HG02970 (cell line): ENCODE results near the gene DERL3.

ENCODE experiments used
- ATAC-seq: cut with Tn5 transposase; IDR thresholded peaks from one replicate; pipeline ENCODE4 v1.9.1; 2021; ENCODE audit warnings: mild to moderate bottlenecking, moderate library complexity, moderate number of reproducible peaks; ENCODE audit not compliant: unreplicated experiment, low FRiP score

Gene DERL3

GRCh38 chr22:23815541-23816155 lies 23.2 kb downstream of the DERL3 start:
- ATAC-seq, result no peak

- no peak for ATAC-seq
These were observed 26.4 kb downstream of the DERL3 start for GRCh38 chr22:23812378-23812777.

- no peak for ATAC-seq
These were observed 32.0 kb downstream of the DERL3 start for GRCh38 chr22:23806837-23807236.

GRCh38 chr22:23804781-23805291 lies 34.0 kb downstream of the DERL3 start:
- ATAC-seq, result no peak

GRCh38 chr22:23803001-23803819 lies 35.6 kb downstream of the DERL3 start:
- no peak for ATAC-seq

- no peak for ATAC-seq
These were observed 36.9 kb downstream of the DERL3 start for GRCh38 chr22:23801886-23802377.

GRCh38 chr22:23801238-23801821 lies 37.5 kb downstream of the DERL3 start:
- ATAC-seq, result no peak

- ATAC-seq, result no peak
These were observed 38.2 kb downstream of the DERL3 start for GRCh38 chr22:23800297-23801237.

- ATAC-seq, result no peak
These were observed 42.3 kb downstream of the DERL3 start for GRCh38 chr22:23796461-23796860.

- ATAC-seq, result no peak
These were observed 45.5 kb downstream of the DERL3 start for GRCh38 chr22:23793326-23793725.

- ATAC-seq, result no peak
These were observed 46.8 kb downstream of the DERL3 start for GRCh38 chr22:23791738-23792645.

- ATAC-seq, result no peak
These were observed 47.7 kb downstream of the DERL3 start for GRCh38 chr22:23790819-23791737.

GRCh38 chr22:23789638-23790037 lies 49.2 kb downstream of the DERL3 start:
- ATAC-seq, result no peak

GRCh38 chr22:23789121-23789520 lies 49.7 kb downstream of the DERL3 start:
- ATAC-seq, result no peak

- ATAC-seq, result no peak
These were observed 50.9 kb downstream of the DERL3 start for GRCh38 chr22:23787910-23788309.

GRCh38 chr22:23787600-23787896 lies 51.3 kb downstream of the DERL3 start:
- peak; percentile 11 for ATAC-seq

- peak; percentile 67 for ATAC-seq
These were observed 51.8 kb downstream of the DERL3 start, which contains the start of gene SMARCB1 for GRCh38 chr22:23786752-23787599. Gene SMARCB1 (plus strand): TSS chr22:23786966. CDS start chr22:23787170, 204 bp downstream.
